ENCODE results near the gene ACOT11.
"Not testable (repeated sequence)": the region's sequence is repeated elsewhere in the genome, so short reads cannot be mapped to it uniquely, and the experiment has no call there.

ACOT11 gene

DNA sequence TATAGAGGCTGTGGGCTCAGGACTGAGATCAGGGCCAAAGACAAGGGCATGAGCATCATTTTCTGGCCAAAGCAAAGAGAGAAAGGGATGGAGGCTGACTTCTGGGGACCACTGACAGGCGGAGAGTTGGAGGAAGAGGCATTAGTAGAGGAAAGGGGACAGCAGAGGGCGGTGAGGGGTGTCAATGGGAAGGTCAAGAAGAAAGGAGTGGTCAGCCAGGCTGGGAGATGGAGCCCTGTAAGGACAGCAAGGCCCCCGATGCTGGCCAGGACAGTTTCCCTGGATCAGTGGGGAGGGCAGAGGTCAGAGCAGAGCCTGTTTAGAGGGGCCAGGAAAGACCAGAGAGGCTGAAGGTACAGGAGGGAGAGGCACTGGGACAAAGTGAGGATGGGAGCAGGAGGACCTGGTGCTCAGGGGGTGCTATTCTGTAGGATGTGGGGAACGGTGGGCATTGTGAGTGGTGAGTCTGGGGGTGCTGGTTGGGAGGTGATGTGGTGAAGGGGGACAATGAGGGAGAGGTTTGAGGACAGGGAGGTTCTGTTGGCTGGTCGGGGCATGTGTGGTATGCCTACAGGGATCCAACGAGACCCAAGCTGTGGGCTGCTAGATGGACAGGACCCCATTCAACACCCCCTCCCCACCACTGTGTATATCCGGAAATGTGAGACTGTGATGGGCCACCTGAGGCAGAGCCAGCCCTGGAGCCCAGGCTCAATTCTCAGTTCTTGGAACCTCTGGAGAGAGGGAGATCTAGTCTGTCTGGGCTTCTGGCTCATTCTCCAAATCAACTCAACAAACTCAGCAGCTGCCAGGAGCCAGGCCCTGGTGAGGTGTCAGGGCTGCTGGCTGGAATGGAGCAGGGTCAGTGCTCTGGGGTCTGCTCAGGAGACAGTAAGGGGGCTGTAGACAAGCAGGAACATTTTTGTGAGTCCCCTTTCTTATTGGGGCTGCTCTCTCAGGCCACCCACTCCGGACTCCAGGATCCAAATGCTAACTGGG lies 76.7 kb downstream of the ACOT11 start:
- DNase-seq (no peak), ATAC-seq (replicated peaks) (no peak)
- no peaks in the 10 kb centered on the region for H3K36me3 Mint-ChIP-seq (ENCODE audit: insufficient read depth)
- no peaks in the 10 kb centered on the region for H3K4me1 Mint-ChIP-seq (ENCODE audit: low read depth in 2 of 2)
- peaks cover 46% of the 10 kb centered on the region in 2 donors for H3K27me3 Mint-ChIP-seq
- no peak overlapping the region for H3K27ac Mint-ChIP-seq
- H3K4me3 Mint-ChIP-seq = no peak overlapping the region
- H3K9me3 Mint-ChIP-seq = no peaks in the 10 kb centered on the region

DNA sequence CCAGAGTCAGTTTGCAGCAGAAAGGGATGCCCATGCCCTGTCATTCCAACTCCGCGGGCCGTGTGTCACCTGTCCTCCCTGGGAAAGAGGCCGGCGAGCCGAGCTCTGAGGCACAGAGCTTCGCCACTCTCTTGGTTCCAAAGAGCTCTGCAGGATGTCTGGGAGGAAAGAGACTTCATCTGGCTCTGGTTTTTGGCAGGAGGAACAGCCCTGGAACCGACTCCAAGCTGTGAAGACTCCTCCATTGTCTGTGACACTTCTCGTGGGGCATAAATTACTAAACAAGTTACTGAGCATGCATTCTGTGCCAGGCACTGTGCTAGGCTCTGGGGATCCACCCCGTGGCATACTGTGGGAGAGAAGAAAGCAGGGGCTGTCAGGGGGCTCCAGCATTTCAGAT lies 79.2 kb downstream of the ACOT11 start:
- peaks cover 48 to 50% of the 10 kb centered on the region in 2 donors for H3K27me3 Mint-ChIP-seq
- H3K9me3 Mint-ChIP-seq = no peaks in the 10 kb centered on the region
- no peaks in the 10 kb centered on the region for H3K36me3 Mint-ChIP-seq (ENCODE audit: insufficient read depth)
- H3K4me1 Mint-ChIP-seq (ENCODE audit: low read depth in 2 of 2) = no peaks in the 10 kb centered on the region
- no peak for ATAC-seq (replicated peaks)
- H3K4me3 Mint-ChIP-seq = no peak overlapping the region
- no peak overlapping the region for H3K27ac Mint-ChIP-seq
- no peak for DNase-seq

DNA sequence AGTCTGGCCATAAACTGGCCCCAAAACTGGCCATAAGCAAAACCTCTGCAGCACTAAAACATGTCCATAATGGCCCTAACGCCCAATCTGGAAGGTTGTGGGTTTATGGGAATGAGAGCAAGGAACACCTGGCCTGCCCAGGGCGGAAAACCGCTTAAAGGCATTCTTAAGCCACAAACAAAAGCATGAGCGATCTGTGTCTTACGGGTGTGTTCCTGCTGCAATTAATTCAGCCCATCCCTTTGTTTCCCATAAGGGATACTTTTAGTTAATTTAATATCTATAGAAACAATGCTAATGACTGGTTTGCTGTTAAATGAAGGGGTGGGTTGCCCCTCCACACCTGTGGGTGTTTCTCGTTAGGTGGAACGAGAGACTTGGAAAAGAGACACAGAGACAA lies 87.8 kb downstream of the ACOT11 start:
- not testable (repeated sequence) for DNase-seq; H3K36me3 Mint-ChIP-seq (ENCODE audit: insufficient read depth); H3K9me3 Mint-ChIP-seq; H3K4me1 Mint-ChIP-seq (ENCODE audit: low read depth in 2 of 2); H3K4me3 Mint-ChIP-seq; ATAC-seq (replicated peaks); H3K27ac Mint-ChIP-seq
- H3K27me3 Mint-ChIP-seq = peaks cover 36 to 71% of the 10 kb centered on the region in 2 donors

DNA sequence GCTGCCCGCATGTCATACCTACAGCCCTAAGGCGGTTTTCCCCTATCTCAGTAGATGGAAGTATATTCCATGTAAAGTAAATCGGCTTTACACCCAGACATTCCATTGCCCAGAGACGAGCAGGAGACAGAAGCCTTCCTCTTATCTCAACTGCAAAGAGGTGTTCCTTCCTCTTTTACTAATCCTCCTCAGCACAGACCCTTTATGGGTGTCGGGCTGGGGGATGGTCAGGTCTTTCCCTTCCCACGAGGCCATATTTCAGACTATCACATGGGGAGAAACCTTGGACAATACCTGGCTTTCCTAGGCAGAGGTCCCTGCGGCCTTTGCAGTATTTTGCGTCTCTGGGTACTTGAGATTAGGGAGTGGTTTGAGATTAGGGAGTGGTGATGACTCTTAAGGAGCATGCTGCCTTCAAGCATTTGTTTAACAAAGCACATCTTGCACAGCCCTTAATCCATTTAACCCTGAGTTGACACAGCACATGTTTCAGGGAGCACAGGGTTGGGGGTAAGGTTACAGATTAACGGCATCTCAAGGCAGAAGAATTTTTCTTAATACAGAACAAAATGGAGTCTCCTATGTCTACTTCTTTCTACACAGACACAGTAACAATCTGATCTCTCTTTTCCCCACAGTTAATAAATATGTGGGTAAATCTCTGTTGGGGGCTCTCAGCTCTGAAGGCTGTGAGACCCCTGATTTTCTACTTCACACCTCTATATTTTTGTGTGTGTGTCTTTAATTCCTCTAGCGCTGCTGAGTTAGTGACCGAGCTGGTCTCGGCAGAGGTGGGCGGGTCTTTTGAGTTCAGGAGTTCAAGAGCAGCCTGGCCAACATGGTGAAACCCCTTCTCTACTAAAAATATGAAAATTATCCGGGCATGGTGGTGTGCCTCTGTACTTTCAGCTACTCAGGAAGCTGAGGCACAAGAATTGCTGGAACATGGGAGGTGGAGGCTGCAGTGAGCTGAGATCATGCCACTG lies 88.7 kb downstream of the ACOT11 start:
- H3K4me1 Mint-ChIP-seq (ENCODE audit: low read depth in 2 of 2); ATAC-seq (replicated peaks); DNase-seq: not testable (repeated sequence)

DNA sequence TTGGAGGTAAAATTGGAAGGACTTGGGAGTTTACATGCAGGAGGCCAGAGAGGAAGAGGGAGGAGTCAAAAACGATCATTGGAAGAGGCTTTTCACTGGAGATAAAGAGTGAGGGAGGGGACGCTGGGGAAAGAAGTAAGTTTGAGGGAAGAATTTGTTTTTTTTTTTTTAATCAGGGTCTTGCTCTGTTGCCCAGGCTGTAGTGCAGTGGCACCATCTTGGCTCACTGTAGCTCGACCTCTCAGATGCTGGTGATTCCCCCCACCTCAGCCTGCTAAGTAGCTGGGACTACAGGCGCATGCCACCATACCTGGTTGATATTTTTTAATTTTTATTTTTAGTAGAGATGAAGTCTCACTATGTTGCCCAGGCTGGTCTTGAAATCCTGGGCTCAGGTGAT lies 92.3 kb downstream of the ACOT11 start:
- H3K4me3 Mint-ChIP-seq = no peak overlapping the region
- H3K36me3 Mint-ChIP-seq (ENCODE audit: insufficient read depth) = no peaks in the 10 kb centered on the region
- H3K27me3 Mint-ChIP-seq = peaks cover 20 to 41% of the 10 kb centered on the region in 2 donors
- peaks cover 4 to 8% of the 10 kb centered on the region in 2 donors for H3K9me3 Mint-ChIP-seq
- ATAC-seq (replicated peaks) (no peak), DNase-seq (no peak)
- no peaks in the 10 kb centered on the region for H3K4me1 Mint-ChIP-seq (ENCODE audit: low read depth in 2 of 2)
- no peak overlapping the region for H3K27ac Mint-ChIP-seq

More for the DNA sequence above, 88.7 kb downstream of the ACOT11 start:
- H3K9me3 Mint-ChIP-seq; H3K4me3 Mint-ChIP-seq; H3K36me3 Mint-ChIP-seq (ENCODE audit: insufficient read depth); H3K27ac Mint-ChIP-seq: not testable (repeated sequence)
- H3K27me3 Mint-ChIP-seq = peaks cover 26 to 67% of the 10 kb centered on the region in 2 donors

DNA sequence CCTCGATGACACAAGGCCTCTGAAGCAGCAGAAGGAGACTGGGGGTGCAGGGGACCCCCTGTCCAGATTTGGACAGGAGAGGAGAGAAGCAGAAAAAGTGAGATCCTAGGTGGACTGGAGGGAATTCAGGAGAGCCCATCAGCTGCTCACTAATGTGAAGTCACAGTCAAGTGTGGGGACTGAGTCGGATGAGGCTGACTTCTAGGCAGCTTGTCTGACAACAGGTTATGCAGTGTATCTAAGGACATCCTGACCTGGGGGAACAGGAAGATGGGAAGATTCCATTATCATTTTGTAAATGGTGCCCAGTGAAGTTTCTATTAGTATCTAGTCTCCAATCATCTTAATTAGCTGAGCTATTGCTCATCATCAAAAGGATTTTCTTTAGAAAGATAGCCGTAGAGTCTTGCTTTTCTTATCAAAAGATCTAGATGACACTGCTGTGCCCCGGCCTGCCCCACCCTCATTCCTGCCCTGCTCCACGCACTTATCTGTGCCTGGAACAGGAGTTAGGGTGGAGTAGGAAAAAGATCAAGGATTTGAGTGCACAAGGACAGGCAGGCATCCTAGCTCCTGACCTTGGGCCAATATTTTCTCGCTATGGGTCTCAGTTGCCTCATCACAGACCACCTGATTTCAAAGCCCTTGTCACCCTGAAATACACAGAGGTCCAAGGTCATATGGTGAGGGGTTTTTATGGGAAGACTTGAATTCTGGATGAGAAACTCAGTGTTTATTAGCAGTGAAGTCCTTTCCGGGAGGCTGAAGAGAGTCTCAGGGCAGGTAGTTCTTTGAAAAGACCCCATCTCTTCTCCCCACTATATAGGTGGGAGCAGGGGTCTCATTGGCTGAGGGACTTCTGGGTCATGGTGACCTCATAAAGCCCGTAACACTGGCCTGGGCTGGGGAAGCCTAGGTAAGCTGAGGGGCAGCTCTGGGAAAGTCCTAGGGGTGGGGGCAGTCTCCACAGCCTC lies 93.1 kb downstream of the ACOT11 start, which contains the start of gene MROH7:
Gene MROH7 (plus strand): TSS at position 924 of the 974 bp plus-strand sequence. CDS start 11,141 bp downstream, outside the sequence.
- no peaks in the 10 kb centered on the region for H3K36me3 Mint-ChIP-seq (ENCODE audit: insufficient read depth)
- H3K9me3 Mint-ChIP-seq = peaks cover 4 to 8% of the 10 kb centered on the region in 2 donors
- DNase-seq (no peak), ATAC-seq (replicated peaks) (no peak)
- no peak within 1 kb of the TSS for H3K4me3 Mint-ChIP-seq
- peaks cover 20 to 33% of the 10 kb centered on the region in 2 donors for H3K27me3 Mint-ChIP-seq
- no peak within 1 kb of the TSS for H3K27ac Mint-ChIP-seq
- no peaks in the 10 kb centered on the region for H3K4me1 Mint-ChIP-seq (ENCODE audit: low read depth in 2 of 2)

DNA sequence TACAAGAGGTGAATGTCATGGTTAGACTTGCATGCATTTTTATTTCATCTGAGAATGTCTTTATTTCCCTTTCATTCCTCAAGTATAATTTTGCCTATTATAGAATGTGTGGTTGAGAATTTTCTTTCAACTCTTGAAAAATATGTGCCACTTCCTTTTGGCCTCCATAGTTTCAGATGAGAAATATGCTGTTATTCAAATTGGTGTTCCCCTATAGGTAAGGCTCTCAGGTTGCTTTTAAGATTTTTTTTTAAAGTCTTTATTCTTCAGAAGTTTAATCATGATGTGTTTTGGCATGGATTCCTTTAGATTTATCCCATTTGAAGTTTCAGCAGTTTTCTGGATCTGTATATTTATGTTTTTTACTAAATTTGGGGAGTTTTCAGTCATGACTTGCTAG lies 95.7 kb downstream of the ACOT11 start:
- H3K4me1 Mint-ChIP-seq (ENCODE audit: low read depth in 2 of 2) = no peaks in the 10 kb centered on the region
- DNase-seq (no peak), ATAC-seq (replicated peaks) (no peak)
- no peak overlapping the region for H3K4me3 Mint-ChIP-seq
- H3K27ac Mint-ChIP-seq = no peak overlapping the region
- peaks cover 4 to 8% of the 10 kb centered on the region in 2 donors for H3K9me3 Mint-ChIP-seq
- peaks cover 16 to 19% of the 10 kb centered on the region in 2 donors for H3K27me3 Mint-ChIP-seq
- H3K36me3 Mint-ChIP-seq (ENCODE audit: insufficient read depth) = no peaks in the 10 kb centered on the region

DNA sequence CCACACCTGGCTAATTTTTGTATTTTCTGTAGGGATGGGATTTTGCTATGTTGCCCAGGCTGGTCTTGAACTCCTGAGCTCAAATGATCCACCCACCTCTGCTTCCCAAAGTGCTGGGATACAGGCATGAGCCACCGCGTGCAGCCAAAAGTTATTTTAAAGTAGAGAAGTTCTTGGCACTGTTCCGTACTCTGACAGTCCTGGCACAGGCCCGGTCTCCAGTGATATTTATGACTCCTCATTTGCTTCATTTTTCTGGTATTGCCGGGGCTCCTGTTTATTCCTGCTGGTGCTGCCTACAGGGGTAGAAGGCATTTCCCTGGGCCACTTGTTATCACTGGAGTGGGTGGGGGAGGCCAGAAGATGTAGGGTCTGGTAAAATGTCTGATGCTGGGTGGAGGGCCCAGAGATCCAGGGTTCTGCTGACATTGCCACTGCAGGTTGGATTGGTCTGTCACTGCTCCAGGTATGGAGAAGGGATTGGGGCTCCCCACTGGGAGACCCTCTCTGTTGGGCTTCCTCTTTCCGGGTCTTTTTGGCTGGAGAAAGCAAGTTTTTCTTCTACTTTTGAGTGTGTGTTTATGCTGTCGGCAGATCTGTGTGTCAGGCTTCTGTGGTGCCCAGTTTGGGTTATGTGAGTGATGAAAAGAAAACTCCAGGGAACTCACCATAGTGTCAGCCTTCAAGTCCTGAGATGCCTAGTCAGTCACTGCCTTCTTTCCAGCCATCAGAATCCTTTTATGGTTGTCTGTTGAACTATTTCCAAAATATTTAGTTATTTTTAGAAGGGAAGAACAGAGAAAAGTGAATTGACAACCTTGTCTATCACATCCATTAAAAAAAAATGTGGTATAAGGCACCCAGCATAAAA lies 98.0 kb downstream of the ACOT11 start:
- no peak overlapping the region for H3K27ac Mint-ChIP-seq
- no peaks in the 10 kb centered on the region for H3K4me1 Mint-ChIP-seq (ENCODE audit: low read depth in 2 of 2)
- ATAC-seq (replicated peaks) (no peak), DNase-seq (no peak)
- peaks cover 16 to 26% of the 10 kb centered on the region in 2 donors for H3K27me3 Mint-ChIP-seq
- peaks cover 4 to 8% of the 10 kb centered on the region in 2 donors for H3K9me3 Mint-ChIP-seq
- no peaks in the 10 kb centered on the region for H3K36me3 Mint-ChIP-seq (ENCODE audit: insufficient read depth)
- no peak overlapping the region for H3K4me3 Mint-ChIP-seq

DNA sequence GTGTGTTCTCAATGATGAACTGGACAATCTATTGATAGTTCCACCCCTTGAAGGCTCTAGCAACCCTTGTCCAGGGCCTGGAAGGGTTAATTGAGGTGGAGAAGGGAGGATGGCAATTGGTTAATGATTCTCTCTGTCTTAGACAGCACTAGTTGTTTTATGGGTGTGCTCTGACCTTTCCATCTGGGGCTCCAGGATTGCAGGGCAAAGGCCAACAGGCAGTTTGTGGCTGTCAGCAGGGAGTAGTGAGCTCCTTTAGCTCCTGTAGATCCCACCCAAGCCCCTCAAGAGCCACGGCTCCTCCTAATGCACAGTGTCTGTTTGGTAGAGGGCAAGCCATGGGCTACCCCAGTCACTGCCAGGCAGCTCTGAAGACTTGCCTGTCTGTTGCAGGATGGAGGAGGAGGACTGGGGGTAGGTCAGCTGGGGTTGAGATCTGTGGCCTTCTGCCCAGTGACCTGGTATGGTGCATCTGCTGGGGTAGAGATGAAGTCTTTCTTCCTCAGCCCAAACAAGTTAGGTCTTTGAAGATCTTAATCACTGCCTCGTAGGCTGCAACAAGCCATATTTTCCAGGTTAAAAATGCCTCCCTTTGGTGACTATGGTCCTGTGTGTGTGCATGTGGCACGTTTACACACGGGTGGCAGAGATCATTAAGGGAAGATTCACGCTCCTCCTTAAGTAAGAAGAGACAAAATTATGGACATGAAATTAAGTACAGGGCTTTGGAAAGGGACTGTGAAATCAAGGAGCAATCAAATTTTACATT lies 101.3 kb downstream of the ACOT11 start:
- no peak for DNase-seq
- Mint-ChIP-seq H3K4me1 (ENCODE audit: low read depth in 2 of 2) (no peaks in the 10 kb centered on the region), H3K27me3 (peaks cover 25 to 36% of the 10 kb centered on the region in 2 donors), H3K4me3 (no peak overlapping the region), H3K9me3 (no peaks in the 10 kb centered on the region), H3K36me3 (ENCODE audit: insufficient read depth) (no peaks in the 10 kb centered on the region), H3K27ac (no peak overlapping the region)
- ATAC-seq (replicated peaks) = no peak

DNA sequence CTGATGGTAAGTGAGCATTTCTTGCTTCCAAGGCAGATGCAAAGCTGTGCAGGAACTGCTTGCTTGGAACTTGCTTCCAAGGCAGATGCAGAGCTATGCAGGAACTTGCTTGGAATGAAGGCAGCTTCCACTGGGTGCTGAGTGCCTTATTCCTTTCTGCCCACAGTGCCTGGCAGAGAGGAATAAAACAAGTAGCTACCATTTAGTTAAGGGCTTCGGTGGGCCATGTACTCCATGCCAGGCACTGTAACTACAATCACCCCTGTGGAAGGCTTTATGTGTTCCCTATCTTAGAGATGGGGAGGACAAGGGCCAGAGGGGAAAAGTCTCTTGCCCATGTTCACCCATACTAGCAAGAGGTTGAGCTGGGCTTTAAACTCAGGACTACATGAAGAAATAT lies 101.9 kb downstream of the ACOT11 start:
- H3K27ac Mint-ChIP-seq = no peak overlapping the region
- no peaks in the 10 kb centered on the region for H3K36me3 Mint-ChIP-seq (ENCODE audit: insufficient read depth)
- no peak overlapping the region for H3K4me3 Mint-ChIP-seq
- peaks cover 25 to 36% of the 10 kb centered on the region in 2 donors for H3K27me3 Mint-ChIP-seq
- H3K9me3 Mint-ChIP-seq = no peaks in the 10 kb centered on the region
- ATAC-seq (replicated peaks) = no peak
- no peaks in the 10 kb centered on the region for H3K4me1 Mint-ChIP-seq (ENCODE audit: low read depth in 2 of 2)
- DNase-seq = no peak

DNA sequence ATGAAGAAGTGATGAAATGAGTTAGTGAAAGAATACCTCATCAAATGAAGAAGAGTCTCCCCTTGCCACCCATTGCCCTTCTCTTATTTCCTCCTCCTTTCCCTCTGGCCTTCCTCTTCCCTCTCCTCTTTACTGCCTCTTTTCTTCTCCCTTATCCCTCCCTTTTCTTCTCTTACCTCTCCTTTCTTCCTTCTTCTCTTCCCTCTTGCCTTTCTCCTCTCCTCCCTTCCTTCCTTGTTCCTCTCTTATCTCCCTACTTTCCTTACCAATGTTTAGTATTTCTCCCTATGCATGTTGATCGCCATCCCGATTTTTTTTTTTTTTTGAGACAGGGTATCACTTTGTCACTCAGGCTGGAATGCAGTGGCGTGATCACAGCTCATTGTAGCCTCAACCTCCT lies 102.4 kb downstream of the ACOT11 start:
- H3K27ac Mint-ChIP-seq = no peak overlapping the region
- no peaks in the 10 kb centered on the region for H3K36me3 Mint-ChIP-seq (ENCODE audit: insufficient read depth)

More for the DNA sequence above, 102.4 kb downstream of the ACOT11 start:
- Mint-ChIP-seq H3K4me3 (no peak overlapping the region), H3K4me1 (ENCODE audit: low read depth in 2 of 2) (no peaks in the 10 kb centered on the region), H3K27me3 (peaks cover 25 to 36% of the 10 kb centered on the region in 2 donors), H3K9me3 (no peaks in the 10 kb centered on the region)
- no peak for DNase-seq
- ATAC-seq (replicated peaks) = no peak

Measured in effector memory CD8-positive, alpha-beta T cell (primary cell).